Activated CD4-positive, alpha-beta T cell treated with anti-CD3 and anti-CD28 coated beads, Interleukin-2, Interleukin-6, amounts not matched to agents 100 ng/mL and 50 ng/mL, durations not matched to agents 16 hours and 8 hours (primary cell): Measurements from ENCODE around the gene TGFBR3L.

Source experiments
- DNase-seq: peaks from one replicate; pipeline ENCODE4 v3.0.0-alpha.2; 2020

Gene TGFBR3L

DNA sequence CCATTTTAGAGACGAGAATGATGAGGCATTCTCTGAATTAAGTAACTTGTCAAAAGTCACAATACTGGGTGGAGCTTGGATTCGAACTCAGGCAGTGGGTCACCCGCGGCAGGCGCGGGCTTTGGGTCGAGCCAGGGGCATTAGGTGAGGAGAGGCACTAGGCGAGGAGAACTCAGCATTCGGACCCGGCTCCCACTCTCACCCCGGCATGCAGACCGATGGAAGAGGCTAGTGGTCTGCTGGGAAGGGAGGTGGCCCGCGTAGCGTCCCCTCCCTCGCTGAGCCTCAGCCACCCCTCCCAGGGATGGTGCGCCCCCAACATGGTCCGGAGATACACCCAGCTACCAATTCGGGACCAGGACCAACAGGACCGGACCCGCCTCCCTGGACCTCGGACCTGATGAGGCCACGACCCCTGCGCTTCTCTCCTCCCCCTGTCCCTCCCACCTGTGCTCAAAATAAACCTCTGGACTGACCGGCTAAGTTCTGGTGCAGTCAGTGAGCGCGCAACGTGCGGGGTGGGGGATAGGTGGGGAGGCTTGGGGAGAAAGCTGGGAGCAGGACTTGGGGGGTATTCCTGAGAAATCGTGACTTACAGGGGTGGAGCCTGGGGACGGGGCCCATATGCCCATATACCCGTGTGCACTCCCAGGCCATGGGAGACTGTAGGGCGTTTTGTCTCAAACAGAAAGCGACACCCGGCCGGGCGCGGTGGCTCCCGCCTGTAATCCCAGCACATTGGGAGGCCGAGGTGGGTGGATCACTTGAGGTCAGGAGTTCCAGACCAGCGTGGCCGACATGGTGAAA lies 4.2 kb downstream of the TGFBR3L start:
- no peak for DNase-seq

DNA sequence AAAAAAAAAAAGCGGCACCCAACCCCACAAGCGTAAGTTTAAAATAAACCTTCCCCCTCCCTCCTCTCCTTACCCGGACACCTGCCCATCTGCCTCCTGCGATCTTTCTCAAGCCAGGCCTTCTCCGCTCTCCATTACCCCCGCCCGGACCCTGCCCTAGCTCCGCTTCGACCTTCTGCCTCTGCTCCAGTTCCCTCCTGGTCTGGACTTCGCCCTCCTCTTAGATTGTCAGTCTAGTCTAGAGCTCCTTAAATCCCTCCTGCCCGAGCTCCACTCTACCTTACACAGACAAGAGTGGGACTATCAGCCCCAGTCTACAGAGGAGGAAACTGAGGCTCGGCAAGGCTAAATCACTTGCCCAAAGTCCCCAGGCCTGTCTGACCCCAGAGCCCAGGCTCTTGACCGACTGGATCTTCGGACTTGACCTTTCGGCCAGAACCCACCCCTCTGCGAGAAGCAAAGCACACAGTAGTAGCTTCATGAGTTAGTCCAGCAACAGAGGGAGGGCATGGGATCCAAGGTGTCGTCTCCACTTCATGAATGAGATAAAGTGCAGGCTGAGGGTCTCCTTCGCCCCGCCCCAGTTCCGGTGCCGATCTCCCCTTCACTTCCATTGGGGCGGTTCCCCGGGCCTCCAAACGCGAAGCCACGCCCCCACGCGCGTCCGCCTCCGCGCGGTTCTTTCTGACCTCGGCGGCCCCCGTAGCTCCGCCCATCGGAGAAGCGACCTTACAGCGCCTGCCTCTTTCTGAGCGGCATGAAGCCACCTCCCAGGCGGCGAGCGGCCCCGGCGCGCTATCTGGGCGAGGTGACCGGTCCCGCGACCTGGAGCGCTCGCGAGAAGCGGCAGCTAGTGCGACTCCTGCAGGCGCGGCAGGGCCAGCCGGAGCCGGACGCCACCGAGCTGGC lies 5.2 kb downstream of the TGFBR3L start, which contains the start of gene SNAPC2:
SNAPC2 (plus strand) TSS at position 729 of the 909 bp plus-strand sequence; CDS start at position 758, 29 bp downstream.
- DNase-seq, result peak; percentile 97

DNA sequence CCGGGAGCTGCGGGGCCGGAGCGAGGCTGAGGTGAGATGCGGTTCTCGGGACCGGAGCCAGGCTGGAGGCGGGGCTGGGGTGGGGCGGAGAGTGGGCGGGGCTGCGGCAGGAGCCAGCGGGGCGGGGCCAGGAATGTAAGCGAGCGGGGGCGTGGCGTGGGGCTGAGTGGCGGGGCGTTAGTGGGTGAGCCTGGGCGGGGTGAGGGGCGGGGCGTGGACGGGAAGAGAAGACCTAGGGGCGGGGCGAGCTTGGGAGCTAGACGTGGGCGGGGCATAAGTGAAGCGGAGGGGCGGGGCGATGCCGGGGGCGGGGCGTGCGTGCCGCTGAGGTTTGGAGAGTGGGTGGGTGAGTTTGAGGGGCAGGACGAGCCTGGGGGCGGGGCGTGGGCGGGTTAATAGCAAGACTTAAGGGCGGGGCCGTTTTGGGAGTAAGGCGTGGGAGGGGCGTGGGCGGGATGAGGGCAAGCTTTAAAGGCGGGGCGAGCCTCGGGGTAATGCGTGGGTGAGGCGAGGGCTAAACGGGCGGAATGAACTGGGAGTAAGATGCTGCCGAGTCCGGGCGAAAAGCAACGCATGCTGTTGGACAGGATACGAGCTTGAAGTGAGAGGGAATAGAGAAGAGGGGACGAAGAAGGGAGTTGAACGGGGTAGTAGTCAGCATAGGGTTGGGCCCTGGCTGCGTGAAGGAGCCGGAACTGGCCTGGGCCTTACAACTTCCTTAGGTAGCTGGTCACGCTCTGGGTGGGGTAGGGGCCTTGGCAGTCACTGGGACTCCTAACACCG lies 6.1 kb downstream of the TGFBR3L start:
- peak; percentile 99 for DNase-seq

DNA sequence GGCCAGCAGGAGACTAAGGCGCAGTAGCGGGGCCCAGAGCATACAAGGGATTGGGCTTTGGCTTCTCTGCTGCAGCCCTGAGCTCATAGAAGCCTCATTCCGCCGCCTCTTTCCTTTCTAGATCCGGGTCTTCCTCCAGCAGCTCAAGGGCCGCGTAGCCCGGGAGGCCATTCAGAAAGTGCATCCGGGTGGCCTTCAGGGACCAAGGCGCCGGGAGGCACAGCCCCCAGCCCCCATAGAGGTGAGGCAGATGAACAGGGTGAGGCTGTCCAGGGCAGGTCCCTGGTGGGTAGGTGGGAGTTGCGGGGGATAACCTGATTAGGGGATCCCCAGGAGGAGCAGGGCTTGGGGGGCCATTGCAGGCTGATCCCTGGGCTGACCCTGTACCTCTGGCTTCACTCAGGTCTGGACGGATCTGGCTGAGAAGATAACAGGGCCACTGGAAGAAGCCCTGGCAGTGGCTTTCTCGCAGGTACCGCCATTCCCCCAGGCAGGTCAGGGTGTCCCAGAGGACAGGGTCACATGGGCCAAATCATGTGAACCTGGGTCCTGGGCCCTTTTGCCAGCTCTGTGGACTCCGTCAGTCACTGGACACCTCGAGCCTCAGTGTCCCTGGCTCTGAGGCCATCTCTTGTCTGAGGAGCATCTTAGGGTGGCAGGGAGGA lies 6.8 kb downstream of the TGFBR3L start:
- no peak for DNase-seq

DNA sequence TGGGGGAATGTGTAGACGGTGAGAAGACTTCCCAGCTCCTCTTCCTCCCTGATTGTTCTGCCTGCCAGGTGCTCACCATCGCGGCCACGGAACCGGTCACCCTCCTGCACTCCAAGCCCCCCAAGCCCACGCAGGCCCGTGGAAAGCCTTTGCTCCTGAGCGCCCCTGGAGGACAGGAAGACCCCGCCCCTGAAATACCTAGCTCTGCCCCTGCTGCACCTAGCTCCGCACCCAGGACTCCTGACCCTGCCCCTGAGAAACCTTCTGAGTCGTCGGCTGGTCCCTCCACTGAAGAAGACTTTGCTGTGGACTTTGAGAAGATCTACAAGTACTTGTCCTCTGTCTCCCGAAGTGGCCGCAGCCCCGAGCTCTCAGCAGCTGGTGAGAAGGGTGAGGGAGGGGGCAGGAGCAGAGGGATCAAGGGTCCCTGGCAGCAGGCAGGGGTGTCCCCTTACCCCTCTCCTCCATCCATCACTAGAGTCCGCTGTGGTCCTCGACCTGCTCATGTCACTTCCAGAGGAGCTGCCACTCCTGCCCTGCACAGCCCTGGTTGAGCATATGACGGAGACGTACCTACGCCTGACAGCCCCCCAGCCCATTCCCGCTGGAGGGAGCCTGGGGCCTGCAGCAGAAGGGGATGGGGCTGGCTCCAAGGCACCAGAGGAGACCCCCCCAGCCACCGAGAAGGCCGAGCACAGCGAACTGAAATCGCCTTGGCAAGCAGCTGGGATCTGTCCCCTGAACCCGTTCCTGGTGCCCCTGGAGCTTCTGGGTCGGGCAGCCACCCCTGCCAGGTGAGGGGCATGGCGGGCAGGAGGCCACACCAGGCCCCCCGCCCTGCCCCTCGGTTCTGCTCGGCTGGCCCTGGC lies 7.6 kb downstream of the TGFBR3L start:
- DNase-seq, result no peak

DNA sequence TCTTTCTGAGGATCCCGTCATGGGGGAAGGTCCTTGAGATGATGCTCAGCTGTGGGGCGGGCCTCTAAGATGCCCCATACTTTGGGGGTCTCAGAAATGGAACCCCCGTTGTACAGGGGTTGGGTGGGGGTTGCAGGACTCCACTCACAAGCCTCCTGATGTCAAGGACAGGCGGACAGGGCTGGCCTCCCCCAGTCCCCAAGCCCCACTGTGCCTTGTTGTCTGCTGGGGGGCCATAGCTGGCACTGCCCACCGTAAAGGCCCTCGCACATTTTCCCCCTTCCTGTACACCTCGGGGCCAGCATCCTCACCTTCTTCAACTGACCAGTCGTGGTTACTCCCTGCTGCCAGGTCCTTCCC lies 8.2 kb downstream of the TGFBR3L start:
- DNase-seq, result no peak

DNA sequence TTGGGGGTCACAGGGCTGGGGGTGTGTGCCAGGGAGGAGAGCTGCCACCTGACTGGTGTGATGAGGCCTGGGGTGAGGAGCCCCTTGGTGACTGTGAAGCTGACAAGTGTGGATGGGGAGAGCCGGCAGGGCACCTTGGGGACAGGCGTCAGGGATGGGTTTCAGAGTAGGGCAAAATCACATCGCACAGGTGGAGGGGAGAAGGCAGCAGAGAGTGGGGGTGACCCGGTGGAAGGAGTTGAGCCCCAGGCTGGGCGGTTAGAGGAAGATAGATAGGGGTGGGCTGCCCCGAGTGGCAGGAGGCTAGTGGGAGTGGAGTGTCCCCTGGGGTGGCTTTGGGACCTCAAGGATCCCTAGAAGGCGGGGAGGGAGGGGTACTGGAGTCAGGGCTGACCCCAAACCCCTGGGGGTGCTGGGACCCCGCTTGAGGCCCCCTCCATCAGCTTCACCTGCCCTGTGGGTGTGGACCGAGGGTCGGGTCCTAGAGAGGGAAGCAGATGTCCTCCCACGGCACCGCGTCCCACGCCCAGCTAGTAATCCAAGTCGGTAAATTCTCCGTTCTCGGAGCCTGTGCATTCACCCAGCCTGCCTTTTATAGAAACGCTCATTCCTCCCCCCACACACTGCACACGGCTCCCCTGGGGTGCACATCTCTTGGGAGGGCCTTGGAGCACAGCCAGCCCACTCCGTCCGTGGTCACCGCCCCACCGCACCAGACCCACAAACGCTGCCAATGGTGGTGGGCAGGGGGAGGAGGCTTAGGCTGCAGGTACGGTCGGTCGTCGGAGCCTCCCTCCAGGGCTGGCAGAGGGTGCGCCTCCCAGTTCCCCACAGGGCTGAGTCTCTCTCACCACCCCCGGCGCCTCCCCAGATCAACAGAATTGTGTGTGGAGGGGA lies 8.9 kb downstream of the TGFBR3L start:
- DNase-seq, result no peak

DNA sequence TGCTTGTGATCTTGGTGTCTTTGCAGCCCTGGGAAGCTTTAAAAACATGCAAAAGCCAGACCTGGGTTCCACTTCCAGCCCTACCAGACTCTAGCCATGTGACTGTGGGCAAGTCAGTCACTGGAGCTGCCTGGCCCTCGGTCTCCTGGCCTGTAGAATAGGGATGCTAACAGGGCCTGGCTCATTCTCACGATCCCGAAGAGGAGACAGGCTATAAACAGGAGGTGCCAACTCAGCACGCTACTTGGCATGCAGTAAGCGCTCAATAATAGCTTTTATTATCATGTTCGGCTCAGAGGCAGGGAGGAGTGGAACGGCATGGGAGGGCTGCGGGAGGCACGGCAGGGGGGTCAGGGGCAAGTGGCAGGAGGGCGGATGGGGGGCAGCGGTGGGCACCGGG lies 9.6 kb downstream of the TGFBR3L start:
- DNase-seq, result no peak

DNA sequence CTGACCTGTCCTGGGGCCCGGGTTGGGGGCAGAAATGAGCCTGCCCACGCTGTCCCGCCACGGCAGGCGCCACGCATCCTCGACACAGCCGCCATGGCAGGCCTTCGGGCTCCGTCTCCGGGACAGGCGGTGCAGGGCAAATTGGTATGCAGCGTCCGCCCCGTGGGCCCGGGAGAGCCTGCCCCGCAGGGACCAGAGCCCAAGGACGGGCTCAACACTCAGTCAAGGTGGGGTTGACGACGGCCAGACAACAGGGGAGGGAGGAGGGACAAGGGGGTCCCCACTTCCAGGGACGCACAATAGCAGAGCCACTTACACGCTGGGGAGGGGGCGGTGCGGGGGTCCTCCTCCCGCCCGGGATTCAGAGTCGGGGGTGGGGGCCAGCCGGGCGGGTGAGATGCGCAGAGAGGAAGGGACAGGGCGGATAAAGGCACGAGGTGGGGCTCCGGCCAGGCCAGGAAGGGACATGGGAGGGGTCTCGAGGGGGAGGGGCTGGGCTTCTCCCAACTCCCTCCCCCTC lies 10.1 kb downstream of the TGFBR3L start:
- no peak for DNase-seq

DNA sequence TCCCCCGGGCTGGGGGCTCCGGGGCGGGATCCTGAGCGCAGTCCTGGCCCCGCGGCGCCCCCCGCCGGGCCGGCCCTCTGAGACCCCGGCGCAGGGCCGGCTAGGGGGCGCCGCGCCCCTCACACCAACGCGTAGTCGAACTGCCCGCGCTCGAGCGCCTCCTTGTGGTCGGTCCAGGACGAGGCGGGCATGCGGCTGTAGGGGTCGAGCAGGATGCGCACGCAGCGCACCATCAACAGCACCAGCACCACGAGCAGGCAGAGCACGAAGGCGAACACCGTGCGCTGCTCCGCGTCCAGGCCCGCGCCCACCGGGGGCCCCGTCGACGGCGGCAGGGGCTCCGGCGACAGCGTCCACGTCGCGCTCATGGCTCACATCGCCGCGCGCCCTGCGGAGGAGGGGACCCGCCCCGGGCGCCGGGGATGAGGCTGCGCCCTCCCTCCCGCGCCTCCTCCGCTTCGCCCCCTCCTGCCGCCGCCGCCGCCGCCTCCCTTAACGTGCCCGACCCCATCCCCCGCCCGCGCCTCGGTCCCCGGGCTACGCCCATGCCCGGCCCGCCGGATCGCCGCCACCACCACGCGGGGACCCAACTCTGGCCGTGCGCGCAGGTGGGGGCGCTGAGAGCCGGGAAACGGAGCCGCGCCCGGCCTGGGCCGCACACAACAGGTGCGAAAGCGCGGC lies 10.7 kb downstream of the TGFBR3L start:
- peak; percentile 86 for DNase-seq

DNA sequence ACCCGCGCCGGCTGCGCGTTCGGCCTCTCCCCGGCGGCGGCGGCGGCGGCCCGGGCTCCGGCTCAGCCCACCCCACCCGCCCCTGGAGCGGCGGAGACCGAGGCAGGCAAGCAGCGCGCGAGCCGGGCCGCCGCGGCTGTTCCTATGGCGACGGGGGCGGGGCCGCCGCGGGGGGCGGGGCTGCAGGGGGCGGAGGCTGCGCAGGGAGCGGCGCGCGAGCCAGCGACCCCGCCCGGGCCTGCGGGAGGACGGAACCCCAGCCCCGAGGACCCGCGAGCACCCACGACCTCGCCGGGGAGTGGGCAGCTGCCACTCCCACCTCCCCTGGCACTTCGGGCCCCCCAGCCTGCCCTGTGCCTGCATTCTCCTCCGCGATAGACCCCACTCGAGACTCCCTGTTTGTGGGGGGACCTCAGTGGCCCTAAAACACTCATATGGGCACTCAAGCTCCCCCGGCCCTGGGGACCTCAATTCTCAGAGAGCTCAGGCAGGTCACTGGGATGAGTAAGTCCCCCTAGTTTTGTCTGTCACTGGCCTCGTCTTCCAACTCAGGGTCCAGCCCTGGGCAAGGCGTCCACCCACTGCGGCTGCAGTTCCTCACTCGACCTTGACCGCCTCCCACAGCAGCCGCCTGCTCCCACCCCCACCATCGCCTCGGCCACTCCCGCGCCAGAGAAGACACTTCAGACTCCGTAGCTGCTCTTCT lies 11.5 kb downstream of the TGFBR3L start, which contains the start of gene CTXN1:
CTXN1 (minus strand) TSS at position 115 of the 706 bp plus-strand sequence. CDS start 597 bp downstream, outside the sequence.
- peak; percentile 84 for DNase-seq

DNA sequence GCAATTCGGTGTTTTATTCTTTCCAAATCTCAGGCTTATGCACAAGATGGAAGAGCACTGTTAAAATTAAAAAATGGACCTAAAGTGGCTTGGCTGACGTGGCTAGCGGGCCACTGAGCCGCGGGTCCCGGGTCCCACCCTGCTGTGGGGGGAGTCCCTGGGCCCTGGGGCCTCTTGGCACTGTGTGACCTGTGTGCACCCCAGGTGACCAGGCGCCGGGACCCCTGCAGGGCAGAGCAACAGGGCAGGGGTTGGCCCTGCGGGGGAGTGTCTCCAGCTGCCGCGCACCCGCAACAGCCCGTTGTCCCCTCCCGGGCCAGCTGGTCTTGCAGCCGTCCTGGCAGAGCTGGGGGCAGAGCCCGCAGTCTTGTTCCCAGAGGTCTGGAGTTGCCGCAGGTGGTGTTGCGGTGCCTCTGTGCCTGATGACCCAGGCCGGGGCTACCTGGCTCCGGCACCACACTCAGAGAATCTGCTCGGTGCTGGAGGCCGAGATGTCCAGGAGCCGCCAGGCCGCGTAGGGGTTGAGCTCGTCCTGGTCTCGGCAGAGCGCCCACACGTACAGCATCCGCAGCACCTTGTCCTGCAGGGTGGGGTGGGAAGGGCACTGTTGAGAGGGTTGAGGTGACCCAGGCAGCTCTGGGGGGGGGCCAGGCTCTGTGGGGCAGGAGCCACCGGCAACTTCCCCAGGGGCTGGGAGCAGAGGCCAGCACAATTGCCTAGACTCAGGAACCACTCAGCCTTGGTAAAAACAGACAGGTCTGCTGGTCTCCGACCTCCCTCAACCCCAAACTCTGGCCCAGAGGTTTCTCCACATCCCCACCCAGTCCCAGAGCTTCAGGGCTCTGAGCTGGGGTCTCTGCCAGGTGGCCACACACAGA lies 12.3 kb downstream of the TGFBR3L start:
- no peak for DNase-seq

DNA sequence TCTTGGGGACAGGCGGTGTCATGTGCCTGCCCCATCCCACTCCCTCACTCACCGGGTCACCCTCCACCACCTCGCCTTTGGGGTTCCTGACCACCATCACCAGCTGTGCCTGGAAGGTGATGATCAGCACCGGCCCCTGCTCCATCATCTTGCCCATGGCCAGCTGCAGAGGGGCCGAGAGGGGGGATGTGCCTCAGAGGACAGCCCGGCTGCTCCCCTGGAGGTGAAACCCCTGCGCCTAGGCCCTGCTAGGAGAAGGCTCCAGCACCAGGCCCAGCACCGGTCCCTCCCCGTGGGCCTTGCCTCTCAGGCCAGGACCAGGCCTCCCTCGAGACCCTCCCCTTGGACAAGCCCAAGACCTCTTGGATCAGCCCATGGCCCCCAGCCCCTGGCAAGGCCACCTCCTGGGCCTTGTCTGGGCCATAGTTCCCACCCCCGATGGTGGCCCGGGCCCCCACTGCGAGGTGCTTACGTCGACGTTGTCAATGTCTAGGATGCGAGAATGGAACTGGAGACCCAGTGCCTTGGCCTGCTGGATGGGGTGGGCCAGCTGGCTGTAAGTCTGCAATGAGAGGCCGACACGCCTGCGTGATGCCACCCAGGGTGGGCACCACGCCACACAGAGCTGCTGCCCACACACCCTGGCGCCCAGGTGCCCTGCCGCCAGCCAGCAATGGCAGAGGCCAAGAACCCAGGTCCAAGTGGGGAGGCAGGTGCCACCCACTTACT lies 13.1 kb downstream of the TGFBR3L start:
- DNase-seq, result no peak

DNA sequence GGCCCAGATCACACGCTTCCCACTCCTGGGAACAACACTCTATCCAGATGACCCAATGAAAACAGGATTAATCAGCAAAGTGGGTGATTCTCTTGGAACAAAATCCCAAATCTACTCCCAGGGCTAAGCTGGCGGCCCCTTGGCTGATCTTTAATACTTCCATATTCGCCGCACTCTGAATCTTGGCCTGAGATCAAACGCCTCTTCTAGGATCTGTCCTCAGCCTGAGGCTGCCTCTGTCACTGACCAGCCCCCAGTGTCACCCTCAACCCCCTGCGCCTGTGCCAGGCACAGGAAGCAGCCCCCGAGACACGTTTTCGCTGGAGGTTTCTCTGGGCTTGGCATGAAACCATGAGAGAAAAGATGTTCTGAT lies 13.7 kb downstream of the TGFBR3L start:
- no peak for DNase-seq

DNA sequence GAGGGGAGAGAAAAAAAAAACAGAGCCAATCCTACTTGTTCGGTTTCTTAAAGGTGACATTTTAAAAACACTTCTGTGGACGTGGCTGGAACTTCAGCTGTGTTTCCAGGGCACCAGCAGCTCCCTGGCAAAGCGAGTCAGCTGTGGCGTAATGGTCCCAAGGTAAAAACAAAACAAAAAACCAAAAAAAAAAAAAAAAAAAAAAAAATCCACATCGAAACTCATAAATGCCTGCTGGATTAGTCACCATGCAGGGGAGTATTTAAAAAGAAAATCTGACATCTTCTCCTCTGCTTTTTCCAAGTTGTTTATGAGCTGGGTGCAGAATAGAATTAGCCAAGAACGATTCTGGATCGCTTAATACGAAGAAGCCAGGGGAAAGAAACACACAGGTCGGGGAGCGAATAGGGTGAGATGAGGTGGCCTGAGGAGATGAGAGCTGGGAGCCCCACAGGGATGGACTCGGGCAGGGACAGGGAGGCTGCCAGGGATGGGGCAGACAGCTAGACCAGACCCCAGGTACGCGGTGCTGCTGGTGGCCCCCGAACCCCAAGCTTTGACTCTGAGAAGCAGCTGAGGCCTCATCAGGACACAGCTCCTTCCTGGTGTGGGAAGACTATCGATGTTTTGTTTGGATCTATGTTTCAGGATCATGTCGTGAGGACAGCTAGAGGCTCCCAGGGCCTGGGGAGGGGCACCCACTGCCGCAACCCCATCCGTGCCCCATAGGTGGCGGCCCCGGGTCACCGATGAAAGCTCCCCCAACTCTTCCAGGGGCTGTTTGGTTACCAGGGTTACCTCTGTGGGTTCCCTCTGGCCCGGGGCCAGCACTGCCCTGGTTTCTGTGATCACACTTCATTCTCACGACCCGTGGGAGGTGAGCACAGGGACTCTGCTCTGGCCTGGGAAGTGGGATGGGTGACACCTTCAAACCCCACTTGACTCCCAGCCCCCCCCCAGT lies 14.4 kb downstream of the TGFBR3L start:
- DNase-seq, result peak; percentile 64

DNA sequence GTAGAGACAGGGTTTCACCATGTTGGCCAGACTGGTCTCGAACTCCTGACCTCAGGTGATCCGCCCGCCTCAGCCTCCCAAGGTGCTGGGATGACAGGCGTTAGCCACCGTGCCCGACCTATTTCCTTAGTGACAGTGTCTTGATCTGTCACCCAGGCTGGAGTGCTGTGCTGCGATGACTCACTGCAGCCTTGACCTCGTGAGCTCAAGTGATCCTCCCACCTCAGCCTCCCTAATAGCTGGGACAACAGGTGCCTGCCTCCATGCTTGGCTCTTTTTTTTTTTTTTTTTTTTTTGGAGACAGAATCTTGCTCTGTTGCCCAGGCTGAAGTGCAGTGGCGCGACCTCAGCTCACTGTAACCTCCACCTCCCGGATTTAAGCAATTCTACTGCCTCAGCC lies 15.4 kb downstream of the TGFBR3L start:
- DNase-seq, result peak; percentile 30
